Astrocyte (in vitro differentiated cells and primary cell): Measurements from ENCODE around the gene COL23A1. TPM values are rescaled to one million over a fixed set of nuclear protein-coding genes. Genes with fewer than 3 reads are reported as not detected.

Source experiments
- DNase-seq: peaks from one replicate; pipeline ENCODE4 v3.0.0-alpha.2; 2010; ENCODE audit warnings: low read depth
- FAIRE-seq: peaks from 2 replicates; lab custom pipeline; 2011; peaks lifted over from hg19 to GRCh38; lab: Jason Lieb, UNC
- H2AFZ ChIP-seq: 2 replicates; pipeline ENCODE4 v1.6.0; 2012; ENCODE audit warnings: low read depth, low read length, inconsistent platforms
- H3K27ac ChIP-seq: 2 replicates; pipeline ENCODE4 v1.5.1; 2011; ENCODE audit warnings: low read depth, low read length, inconsistent platforms
- H3K27me3 ChIP-seq: 2 replicates; pipeline ENCODE4 v1.6.0; 2011; ENCODE audit warnings: low read length, inconsistent platforms; ENCODE audit not compliant: insufficient read depth
- H3K36me3 ChIP-seq: 2 replicates; pipeline ENCODE4 v1.5.1; 2011; ENCODE audit warnings: low read length, inconsistent platforms; ENCODE audit not compliant: insufficient read depth
- H3K4me1 ChIP-seq: 2 replicates; pipeline ENCODE4 v1.5.1; 2011; ENCODE audit warnings: low read length, inconsistent platforms; ENCODE audit not compliant: insufficient read depth
- H3K4me2 ChIP-seq: 2 replicates; pipeline ENCODE4 v1.6.0; 2012; ENCODE audit warnings: low read length, inconsistent platforms
- H3K4me3 ChIP-seq: 2 replicates; pipeline ENCODE4 v1.5.1; 2011; ENCODE audit warnings: low read depth, mild to moderate bottlenecking, low read length, inconsistent platforms; ENCODE audit not compliant: insufficient read depth
- H3K79me2 ChIP-seq: 2 replicates; pipeline ENCODE4 v1.6.0; 2012; ENCODE audit warnings: mild to moderate bottlenecking, low read length, inconsistent platforms; ENCODE audit not compliant: insufficient read depth
- H3K9ac ChIP-seq: 2 replicates; pipeline ENCODE4 v1.6.0; 2012; ENCODE audit warnings: mild to moderate bottlenecking, low read length, inconsistent platforms
- H3K9me3 ChIP-seq: 2 replicates; pipeline ENCODE4 v1.5.1; 2012; ENCODE audit warnings: low read depth, mild to moderate bottlenecking, low read length, inconsistent platforms; ENCODE audit not compliant: insufficient read depth
- H4K20me1 ChIP-seq: 2 replicates; pipeline ENCODE4 v1.6.0; 2012; ENCODE audit warnings: low read length, inconsistent platforms; ENCODE audit not compliant: insufficient read depth
- H3K27ac Mint-ChIP-seq: one replicate; pipeline ENCODE4 v1.8.0; 2021; ENCODE audit warnings: mild to moderate bottlenecking, mixed read lengths; ENCODE audit not compliant: unreplicated experiment
- H3K27me3 Mint-ChIP-seq: one replicate; pipeline ENCODE4 v1.8.0; 2021; ENCODE audit warnings: low read depth, mixed read lengths; ENCODE audit not compliant: unreplicated experiment
- H3K36me3 Mint-ChIP-seq: one replicate; pipeline ENCODE4 v1.8.0; 2021; ENCODE audit warnings: low read depth, mixed read lengths; ENCODE audit not compliant: unreplicated experiment
- H3K4me1 Mint-ChIP-seq: one replicate; pipeline ENCODE4 v1.8.0; 2021; ENCODE audit warnings: low read depth, mixed read lengths; ENCODE audit not compliant: unreplicated experiment
- H3K4me3 Mint-ChIP-seq: one replicate; pipeline ENCODE4 v1.8.0; 2021; ENCODE audit warnings: mild to moderate bottlenecking, moderate library complexity, mixed read lengths; ENCODE audit not compliant: unreplicated experiment
- H3K9me3 Mint-ChIP-seq: one replicate; pipeline ENCODE4 v1.8.0; 2021; ENCODE audit warnings: mild to moderate bottlenecking, mixed read lengths; ENCODE audit not compliant: unreplicated experiment
- EZH2 ChIP-seq: IDR thresholded peaks from 2 replicates; pipeline ENCODE4 v1.6.1; 2012; ENCODE audit warnings: mild to moderate bottlenecking, low read length, inconsistent platforms; ENCODE audit not compliant: insufficient read depth
- total RNA-seq: library from RNA; stranded (reverse); gene quantifications from 2 replicates; pipeline ENCODE4 v1.2.1, GENCODE V29; 2021
- TF ChIP-seq, protein P1 (sequence below): IDR thresholded peaks from 2 replicates; pipeline ENCODE4 v1.5.1; 2011; ENCODE audit warnings: low read depth, mild to moderate bottlenecking, inconsistent platforms, low read length, moderate library complexity; ENCODE audit not compliant: insufficient read depth

The COL23A1 gene
- total RNA-seq, 1 donor from 2014 or later, result 0.16 TPM

- DNase-seq (no peak), FAIRE-seq (no peak)
- peaks cover 4% of the 10 kb centered on the region for H3K4me1 Mint-ChIP-seq
- no peaks in the 10 kb centered on the region for H3K27me3 Mint-ChIP-seq
- H3K4me2 ChIP-seq, result no peak overlapping the region
- peaks cover 11% of the 10 kb centered on the region for H3K79me2 ChIP-seq
- no peak overlapping the region for H3K4me3 Mint-ChIP-seq
- no peak overlapping the region for H3K27ac Mint-ChIP-seq
- H3K27ac ChIP-seq, result no peak overlapping the region
- no peaks in the 10 kb centered on the region for H3K4me1 ChIP-seq
- H3K4me3 ChIP-seq, result no peak overlapping the region
- H4K20me1 ChIP-seq, result peaks cover 36% of the 10 kb centered on the region
- H3K36me3 Mint-ChIP-seq, result peaks cover 18% of the 10 kb centered on the region
- H3K9me3 Mint-ChIP-seq, result peaks cover 7% of the 10 kb centered on the region
- H3K27me3 ChIP-seq, result no peaks in the 10 kb centered on the region
- H2AFZ ChIP-seq, result no peak overlapping the region
- H3K36me3 ChIP-seq, result peaks cover 17% of the 10 kb centered on the region
- no peak for TF ChIP-seq EZH2
- TF ChIP-seq, protein P1, sequence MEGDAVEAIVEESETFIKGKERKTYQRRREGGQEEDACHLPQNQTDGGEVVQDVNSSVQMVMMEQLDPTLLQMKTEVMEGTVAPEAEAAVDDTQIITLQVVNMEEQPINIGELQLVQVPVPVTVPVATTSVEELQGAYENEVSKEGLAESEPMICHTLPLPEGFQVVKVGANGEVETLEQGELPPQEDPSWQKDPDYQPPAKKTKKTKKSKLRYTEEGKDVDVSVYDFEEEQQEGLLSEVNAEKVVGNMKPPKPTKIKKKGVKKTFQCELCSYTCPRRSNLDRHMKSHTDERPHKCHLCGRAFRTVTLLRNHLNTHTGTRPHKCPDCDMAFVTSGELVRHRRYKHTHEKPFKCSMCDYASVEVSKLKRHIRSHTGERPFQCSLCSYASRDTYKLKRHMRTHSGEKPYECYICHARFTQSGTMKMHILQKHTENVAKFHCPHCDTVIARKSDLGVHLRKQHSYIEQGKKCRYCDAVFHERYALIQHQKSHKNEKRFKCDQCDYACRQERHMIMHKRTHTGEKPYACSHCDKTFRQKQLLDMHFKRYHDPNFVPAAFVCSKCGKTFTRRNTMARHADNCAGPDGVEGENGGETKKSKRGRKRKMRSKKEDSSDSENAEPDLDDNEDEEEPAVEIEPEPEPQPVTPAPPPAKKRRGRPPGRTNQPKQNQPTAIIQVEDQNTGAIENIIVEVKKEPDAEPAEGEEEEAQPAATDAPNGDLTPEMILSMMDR, result no peak
- H3K9me3 ChIP-seq, result no peaks in the 10 kb centered on the region
- H3K9ac ChIP-seq, result no peak overlapping the region
Observed at GRCh38 chr5:178221282-178221681, 368.9 kb downstream of the COL23A1 start.

- H3K27ac ChIP-seq, result no peak overlapping the region
Observed at GRCh38 chr5:178218827-178219226, 371.4 kb downstream of the COL23A1 start.

GRCh38 chr5:178218237-178218776, 371.9 kb downstream of the COL23A1 start:
- H3K4me1 ChIP-seq, result no peaks in the 10 kb centered on the region
- H3K79me2 ChIP-seq, result peaks cover 20% of the 10 kb centered on the region
- H3K36me3 Mint-ChIP-seq, result peaks cover 16% of the 10 kb centered on the region
- no peak overlapping the region for H3K27ac Mint-ChIP-seq
- H3K27me3 ChIP-seq, result no peaks in the 10 kb centered on the region
- H3K4me1 Mint-ChIP-seq, result peaks cover 5% of the 10 kb centered on the region
- FAIRE-seq, result no peak
- H4K20me1 ChIP-seq, result peaks cover 42% of the 10 kb centered on the region
- no peak overlapping the region for H3K9ac ChIP-seq
- H3K4me3 Mint-ChIP-seq, result no peak overlapping the region
- no peaks in the 10 kb centered on the region for H3K9me3 ChIP-seq
- H2AFZ ChIP-seq, result no peak overlapping the region
- H3K36me3 ChIP-seq, result peaks cover 37% of the 10 kb centered on the region
- no peak overlapping the region for H3K4me3 ChIP-seq
- no peak overlapping the region for H3K4me2 ChIP-seq
- no peak overlapping the region for H3K27ac ChIP-seq
- peaks cover 2% of the 10 kb centered on the region for H3K9me3 Mint-ChIP-seq
- H3K27me3 Mint-ChIP-seq, result no peaks in the 10 kb centered on the region
- no peak for DNase-seq
- TF ChIP-seq, protein P1, result no peak
- no peak for TF ChIP-seq EZH2

More at GRCh38 chr5:178218827-178219226, 371.4 kb downstream of the COL23A1 start:
- Histone ChIP-seq H3K4me3 (no peak overlapping the region), H3K9me3 (no peaks in the 10 kb centered on the region), H3K79me2 (peaks cover 15% of the 10 kb centered on the region), H3K27me3 (no peaks in the 10 kb centered on the region), H3K36me3 (peaks cover 32% of the 10 kb centered on the region), H3K4me2 (no peak overlapping the region), H3K4me1 (no peaks in the 10 kb centered on the region), H3K9ac (no peak overlapping the region), H2AFZ (no peak overlapping the region), H4K20me1 (peaks cover 40% of the 10 kb centered on the region)
- Mint-ChIP-seq H3K4me3 (no peak overlapping the region), H3K9me3 (peaks cover 4% of the 10 kb centered on the region), H3K4me1 (peaks cover 4% of the 10 kb centered on the region), H3K36me3 (peaks cover 15% of the 10 kb centered on the region), H3K27ac (no peak overlapping the region), H3K27me3 (no peaks in the 10 kb centered on the region)
- TF ChIP-seq EZH2, result no peak
- TF ChIP-seq, protein P1, result no peak
- FAIRE-seq (no peak), DNase-seq (no peak)
